ENCODE measurements around the gene SPOPL.

DNA sequence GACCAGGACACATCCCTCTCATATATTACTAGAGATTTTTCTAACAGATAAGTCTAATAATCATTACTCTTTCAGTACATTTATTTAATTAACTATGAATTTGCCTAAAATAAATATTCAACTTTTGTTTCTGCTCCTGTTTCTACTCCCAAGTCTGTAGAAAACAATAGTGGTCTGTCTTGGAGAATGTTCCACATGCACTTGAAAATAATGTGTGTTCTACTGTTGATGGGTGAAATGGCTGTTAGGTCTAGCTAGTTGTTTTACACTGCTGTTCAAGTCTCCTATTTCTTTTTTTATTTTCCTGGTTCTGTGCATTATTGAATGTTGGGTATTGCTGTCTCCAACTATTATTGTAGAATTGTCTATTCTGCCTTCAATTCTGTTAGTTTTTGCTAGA is 47.2 kb downstream of the SPOPL start:
- no peak for TF ChIP-seq POLR2A (IDR thresholded peaks at IDR 0.05; ENCODE audit: low read length)
- TF ChIP-seq GATA1 (IDR thresholded peaks at IDR 0.05; ENCODE audit: low read depth, low read length), result no peak

All from erythroblast (primary cell).